ENCODE results near the gene MPO.

The MPO gene

DNA sequence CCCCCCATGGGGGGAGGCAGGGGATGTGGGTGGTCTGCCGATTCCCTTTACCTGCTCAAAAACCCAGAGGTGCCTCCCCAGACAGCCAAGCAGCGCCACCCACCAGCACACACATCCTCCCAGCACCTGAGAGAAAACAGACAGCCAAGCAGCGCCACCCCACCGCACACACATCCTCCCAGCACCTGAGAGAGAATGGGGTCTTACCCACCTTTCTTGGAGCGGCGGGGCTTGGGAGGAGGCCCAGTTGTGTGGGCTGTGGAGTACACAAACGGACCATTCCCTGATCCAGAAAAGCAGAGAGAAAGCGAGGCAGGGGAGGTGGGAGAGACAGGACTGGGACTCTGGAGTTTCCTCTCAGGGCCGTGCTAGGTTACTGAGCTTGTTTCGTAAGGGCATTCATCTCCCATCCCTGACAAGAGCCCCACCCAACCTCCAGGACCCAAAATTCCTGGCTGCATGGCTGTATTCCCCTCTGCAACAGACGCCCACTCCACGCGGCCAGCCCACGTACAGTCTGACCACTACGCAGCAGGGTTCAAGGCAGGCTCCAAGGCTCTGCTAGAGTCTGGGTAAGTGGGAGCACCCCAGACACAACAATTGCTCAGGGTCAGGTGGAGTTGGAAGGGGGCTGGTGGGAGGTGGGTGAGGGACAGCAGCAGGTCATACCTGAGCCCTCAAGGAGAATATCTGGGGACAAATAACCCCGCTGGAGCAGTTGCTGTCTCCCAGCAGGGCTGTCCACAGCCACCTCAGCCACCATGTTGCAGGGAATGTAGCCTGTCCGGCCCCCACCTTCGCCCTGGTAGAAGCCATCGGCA is 25.6 kb upstream of the MPO start:
- no peak for DNase-seq

DNA sequence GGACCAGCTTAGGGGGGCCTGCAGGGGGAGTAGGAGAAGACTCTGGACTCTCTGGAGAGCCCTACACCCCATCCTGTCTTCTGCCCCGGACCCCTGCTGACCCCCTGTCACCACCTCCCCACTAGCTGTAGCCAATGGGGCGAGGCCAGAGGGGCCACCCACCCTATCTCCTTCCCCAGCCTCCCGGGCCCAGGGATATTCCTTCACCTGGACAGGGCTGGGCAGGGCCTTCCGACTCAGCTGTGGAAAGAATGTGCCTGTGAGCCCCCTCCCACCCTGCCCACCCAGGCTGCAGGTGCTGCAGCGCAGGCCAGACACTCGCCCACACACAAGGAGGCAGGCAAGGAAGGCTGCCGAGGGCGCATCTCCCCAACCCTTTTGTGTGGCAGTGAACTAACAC is 24.9 kb upstream of the MPO start:
- no peak for DNase-seq

DNA sequence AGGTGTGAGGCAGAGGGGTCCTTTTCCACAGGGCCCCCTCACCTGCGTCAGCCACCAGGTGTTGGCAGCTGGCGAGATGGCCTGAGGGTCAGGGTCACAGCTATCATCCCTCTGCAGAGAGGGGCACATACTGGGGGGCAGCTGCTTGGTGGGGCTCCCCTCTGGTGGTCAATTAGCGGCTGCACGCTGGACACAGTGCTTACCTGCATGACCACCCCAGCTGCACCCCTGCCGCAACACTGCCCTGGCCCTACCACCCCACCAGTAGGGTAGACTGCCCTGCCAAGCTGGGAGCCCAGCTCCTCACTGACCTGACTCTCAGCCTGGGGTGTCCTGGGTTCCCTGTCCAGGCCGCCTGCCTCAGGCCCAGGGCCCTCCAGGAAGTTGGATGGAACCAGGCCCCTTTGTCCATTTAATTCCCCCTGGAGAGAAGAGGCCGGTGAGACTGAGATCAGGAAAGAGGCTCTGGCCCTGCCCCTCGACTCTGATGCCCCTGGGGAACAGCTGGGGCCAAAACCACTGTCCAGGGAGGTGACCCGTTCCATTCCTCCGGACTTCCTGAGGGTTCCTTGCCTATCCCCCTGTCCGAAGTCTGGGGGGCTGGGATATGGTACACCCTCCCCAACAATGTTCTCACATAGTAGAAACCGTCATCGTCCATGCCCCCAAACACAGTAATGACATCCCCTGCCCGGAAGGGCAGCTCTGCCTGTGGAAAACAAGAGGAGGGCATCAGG is 24.2 kb upstream of the MPO start:
- DNase-seq = no peak

DNA sequence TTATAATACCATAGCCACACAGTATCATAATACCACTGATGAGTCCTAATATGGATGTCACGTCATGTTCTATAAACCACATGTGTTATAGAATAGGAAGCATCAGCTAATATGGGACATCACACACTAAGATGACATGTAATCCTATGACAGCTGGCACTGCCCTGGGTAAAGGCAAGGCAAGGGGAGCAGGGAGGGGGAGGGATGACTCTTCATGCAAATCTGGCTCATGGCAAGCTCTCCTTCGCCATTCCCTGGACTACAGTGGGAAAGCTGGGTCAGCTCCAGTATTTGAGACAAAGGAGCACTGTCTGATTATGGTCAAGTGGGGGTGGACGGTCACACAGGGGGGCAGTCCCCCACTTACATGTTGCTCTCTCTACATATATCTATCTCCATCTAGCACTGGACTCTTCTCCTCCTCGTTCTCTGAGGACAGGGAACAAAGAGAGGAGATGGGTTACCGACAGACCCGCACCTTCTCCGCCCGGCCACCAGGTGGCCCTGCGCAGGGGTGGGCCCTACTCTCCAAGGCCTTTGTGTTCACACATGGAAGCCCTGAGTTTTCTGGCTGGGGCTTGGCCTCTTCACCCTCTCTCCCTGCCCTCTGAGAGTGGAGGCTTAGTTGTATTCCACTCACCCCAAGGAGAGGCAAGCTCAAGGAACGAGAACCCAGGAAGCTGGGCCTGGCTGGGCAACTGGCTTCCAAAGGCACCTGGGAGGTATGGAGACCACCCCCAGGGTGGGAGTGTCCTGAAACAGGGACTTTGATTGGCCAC is 23.4 kb upstream of the MPO start:
- DNase-seq = peak; percentile 64

DNA sequence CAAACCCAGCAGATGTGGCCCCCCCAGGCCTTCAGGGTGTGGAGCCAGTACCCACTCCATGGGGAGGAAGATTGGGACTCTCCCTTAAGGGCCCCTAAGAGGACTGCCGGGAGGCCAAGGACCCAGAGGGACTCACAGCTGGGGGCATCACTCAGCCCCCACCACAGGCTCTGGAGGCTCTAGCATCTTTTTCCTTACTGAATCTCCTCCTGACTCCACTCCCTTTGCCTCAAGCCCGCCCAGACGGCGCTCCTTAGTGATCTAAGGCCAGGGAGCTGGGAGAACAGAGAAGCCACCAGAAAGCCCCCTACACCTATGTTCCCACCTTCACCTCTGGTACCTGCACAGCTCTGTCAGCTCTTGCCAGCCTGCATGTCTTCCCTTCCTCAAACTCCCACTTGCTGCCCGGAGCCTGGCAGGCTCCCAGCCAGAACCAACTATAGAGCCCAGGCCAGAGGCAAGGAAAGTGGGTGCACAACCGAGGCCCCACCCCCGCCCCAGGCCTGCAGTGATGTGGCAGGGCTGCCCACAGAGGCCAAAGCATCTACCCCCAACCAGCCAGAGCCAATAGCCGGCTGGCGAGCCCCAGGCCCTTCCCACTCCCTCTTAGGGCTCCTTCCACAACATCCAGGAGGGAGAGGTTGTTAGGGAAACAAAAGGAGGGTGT is 22.3 kb upstream of the MPO start:
- no peak for DNase-seq

DNA sequence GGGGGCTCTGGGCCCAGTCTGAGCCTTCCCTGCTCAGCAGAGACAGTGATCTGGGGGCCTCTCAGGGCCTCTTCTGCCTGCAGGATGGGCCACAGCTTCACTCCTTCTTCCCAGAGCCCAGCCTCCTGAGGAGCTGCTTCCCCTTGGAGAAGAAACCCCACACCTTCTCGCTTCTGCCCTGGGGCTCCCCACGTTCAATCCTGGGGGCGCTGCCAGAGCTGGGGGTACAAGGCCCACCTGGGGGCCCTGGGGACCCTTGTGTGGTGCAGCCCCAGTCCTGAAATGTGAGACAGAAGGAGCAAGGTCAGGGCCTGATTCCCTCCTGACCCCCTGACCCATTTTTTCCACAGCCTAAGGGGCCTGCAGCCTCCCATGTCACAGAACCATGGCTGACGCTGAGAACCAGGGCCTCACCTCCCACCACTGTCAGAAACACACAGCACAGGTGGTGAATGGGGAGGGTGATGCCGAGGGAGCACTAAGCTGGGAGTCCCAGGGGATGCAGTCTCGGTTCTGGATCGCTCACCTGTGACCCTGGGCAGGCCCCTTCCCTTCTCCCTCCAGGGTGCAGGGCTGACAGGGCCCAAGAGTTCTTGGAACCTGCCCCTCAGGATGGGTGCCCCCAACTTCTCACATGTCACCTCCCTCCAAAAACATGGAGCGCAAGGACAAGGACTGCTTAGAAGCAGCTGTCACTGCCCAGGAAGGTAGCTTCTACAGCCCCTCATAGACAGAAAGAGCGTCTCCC is 21.6 kb upstream of the MPO start:
- DNase-seq = no peak

DNA sequence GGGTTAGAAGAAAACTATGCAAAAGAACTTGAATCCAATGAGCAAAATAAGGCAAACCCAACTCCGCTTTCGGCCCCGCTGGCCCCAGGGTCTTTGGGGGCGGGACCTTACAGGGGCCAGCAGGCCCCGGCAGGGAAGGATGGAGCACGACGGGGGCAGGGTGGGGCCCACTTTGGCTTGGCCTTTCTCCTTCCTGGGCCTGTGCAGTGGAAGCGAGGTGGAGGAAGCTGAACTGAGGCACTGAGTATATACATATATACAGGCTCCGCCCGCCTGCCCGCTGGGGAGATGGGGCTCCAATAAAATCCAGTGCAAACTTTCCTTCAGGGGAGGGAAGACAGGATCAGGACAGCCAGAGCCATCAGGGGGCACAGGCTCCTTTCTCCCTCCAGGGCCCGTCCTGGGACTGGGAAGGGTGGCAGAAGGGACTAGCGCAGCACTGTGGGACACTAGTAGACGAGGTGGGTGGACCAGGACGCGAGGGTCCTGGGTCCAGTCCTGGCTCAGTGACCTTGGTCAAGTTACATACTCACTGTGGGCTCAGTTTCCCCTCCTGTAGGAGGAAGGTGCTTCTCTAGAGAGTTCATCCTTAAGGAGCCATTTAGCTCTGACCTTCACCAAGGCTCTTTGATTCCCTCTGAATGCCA is 20.9 kb upstream of the MPO start:
- DNase-seq = no peak

DNA sequence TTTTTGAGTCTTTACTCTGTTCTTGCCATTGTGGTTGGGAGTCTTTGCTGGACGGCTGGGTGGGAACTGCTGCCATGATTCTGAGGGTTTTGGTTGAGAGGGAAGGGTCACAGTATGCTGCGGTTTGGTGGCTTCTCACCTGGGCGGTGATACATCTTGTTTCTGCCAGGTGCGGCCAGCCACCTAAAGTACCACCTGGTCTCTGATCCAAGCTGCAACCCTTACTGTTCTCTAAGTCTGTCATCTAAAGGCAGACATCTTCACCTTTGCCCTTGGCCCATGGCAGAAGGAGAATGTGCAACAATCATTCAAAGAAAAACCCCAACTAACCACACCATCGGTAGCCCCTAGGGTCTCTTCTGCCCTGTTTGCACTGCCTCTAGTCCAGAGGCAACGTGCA is 19.6 kb upstream of the MPO start:
- no peak for DNase-seq

DNA sequence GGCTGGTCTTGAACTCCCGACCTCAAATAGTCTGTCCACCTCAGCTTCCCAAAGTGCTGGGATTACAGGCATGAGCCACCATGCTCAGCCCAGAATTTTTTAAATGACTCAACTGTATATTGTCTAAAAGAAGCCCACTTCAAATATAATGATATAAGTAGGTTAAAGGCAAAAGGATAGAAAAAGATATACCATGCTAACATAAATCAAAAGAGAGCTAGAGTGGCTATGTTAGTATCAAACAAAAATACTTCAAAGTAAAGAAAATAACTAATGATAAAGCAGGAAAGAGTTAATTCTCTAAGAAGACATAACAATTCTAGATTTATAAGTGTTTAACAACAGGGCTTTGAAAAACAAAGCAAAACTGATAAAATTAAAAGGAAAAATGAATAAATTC is 13.3 kb upstream of the MPO start:
- no peak for DNase-seq

DNA sequence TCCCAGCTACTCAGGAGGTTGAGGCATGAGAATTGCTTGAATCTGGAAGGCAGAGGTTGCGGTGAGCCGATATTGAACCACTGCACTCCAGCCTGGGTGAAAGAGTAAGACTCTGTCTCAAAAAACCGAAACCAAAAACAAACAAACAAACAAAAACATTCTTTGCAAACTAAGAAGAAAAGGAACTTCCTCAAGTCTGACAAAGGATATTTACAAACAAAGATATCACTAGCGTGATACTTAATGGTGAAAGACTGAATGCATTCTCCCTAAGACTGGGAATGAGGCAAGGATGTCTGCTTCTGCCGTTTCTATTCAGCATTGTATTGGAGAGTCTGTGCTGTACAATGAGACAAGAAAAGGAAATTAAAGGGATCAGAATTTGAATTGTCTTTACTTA is 10.5 kb upstream of the MPO start:
- DNase-seq = no peak

DNA sequence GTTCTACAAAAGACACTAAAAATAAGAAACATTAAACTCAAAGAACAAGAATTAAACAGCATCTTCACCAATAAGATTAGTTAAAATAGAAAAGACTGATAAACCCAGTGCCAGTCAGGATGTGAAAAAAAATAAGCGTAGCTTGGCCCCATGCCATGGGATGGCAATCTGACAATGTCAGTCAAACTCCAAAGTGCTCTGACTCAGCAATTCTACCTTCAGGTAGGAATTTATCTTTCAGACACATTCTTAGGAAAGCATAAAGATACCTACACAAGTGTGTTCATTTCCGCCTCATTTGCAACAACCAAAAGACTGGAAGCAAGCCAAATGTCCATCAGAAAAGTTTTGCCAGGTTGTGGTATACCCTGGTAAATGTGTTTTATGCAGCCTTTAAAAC is 9.1 kb upstream of the MPO start:
- no peak for DNase-seq

DNA sequence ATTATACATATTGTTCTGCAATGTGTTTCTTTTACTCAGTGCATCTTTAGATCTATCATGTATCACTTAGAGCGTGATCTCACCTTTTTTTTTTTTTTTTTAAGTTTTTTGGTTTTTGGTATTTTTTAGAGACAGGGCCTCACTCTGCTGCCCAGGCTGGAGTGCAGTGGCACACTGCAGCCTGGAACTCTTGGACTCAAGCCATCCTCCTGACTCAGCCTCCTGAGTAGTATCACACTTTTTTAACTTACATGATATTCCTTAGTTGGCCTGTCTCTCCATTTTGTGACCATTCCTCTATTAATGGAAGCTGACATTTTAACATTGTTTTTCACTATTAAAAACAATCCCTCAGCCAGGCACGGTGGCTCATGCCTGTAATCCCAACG is 4.7 kb upstream of the MPO start:
- DNase-seq = no peak

DNA sequence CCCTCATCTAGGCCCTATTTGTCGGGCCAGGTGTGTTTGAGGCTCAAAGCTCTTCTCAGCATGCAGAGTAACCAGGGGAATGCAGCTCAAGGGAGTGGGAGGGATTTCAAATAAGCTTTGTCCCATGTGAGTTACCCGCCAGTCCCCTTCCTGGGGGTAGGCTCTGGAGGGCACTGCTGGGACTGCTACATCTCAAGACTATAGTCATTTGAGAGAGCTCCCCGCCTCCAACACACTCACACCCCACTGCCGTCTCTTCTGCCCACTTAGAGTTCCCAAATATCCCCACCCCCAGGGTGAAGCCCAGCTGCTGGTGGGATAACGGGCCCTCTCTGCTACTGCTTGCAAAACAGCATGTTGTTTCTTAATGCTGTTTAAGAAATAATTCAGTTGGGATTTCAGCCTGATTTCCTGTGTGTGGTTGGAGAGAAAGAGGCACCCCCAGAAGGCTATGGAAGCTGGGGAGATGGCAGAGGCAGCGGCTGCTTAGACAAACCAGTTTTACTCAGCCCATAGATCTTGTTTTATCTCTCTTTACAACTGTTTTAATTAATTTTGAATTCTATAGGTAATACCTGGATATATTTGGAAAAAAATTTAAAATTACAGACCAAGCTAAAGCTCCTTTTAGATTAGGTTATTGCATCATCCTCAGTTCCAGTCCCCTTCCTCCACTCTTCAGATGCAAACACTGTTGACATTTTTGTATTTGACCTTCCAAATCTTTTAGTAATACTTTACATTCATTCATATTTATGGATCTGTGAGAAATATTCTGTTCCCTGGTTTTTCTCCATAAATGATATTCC is 4.1 kb upstream of the MPO start:
- DNase-seq = no peak

DNA sequence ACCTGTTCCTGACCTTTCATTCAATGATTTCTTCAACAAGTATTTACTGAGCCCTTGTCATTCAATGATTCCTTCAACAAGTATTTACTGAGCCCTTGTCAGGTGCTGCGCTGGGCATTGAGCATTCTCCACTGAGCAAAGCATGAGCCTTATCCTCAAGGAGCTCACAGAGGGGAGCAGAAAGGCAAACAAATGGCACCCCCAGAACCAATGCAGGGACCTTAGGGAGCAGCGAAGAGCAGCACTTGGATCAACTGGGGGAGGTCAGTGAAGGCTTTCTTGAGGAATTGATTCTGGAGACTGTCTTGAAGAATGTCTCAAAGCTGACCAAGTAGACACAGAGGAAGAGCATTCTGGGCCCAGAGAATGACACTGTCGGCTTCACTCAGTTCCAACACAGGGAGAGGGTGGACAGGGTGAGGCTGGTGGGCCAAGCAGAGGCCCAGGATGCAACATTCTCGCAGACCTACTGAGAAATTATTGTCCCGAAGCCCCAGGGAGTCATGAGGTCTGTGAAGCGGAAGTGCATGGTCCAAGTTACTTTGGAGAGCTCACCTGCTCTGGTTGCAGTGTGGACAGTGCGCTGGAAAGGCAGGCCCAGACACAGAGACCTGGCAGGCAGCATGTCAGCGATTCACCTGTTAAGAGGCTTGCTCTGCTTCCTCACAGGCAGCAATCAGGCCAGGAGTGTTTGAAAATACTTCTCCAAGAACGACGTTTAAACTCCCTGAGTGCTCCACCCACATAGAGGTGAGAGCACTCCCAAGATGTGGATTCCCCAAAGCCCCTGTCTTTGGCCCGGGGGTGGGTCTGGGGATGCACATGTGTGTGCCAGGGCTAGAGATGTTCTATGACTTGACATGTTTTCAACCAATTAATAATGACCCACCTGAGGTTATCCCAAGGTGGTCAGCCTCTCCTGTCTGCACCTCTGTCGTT is 3.2 kb upstream of the MPO start:
- no peak for DNase-seq

DNA sequence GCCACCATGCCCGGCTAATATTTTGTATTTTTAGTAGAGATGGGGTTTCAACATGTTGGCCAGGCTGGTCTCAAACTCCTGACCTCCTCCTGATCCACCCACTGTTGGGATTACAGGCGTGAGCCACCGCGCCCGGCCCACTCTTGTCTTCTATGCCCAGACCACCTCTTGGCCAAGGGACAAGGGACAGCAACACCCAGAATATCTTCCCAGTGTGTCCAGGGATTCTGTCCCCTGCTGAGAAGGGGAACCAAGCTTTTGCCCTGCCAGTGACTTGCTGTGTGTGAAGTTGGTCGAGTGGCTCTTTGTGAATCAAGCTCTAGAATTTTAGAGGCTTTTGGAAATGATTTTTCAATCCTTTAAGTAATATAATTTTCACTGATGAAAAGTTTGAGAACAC is 1.7 kb upstream of the MPO start:
- DNase-seq = no peak

DNA sequence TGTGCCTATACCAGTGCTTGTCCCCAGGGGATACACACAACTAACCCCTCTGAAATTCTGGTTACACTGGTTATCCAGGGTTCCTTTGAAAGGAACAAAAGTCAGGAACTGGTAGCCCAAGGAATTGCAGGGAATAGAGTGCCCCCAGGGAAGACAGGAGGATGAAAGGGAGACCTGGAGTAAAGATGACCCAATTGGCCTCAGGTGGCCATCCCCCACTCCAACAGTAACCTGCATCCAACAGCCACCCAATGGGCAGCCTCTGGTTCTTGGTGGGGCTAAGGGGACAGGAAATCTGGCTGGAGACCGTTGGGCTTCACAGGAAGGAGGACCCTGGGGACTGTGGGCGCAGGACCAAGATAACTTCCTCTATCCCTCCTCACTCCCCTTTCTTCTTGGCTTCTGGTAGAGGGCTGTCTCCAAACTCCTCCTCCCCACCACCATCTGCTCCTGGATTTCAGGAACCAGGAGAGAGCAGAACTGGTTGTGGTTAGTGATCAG is 826 bp upstream of the MPO start:
- DNase-seq = no peak

DNA sequence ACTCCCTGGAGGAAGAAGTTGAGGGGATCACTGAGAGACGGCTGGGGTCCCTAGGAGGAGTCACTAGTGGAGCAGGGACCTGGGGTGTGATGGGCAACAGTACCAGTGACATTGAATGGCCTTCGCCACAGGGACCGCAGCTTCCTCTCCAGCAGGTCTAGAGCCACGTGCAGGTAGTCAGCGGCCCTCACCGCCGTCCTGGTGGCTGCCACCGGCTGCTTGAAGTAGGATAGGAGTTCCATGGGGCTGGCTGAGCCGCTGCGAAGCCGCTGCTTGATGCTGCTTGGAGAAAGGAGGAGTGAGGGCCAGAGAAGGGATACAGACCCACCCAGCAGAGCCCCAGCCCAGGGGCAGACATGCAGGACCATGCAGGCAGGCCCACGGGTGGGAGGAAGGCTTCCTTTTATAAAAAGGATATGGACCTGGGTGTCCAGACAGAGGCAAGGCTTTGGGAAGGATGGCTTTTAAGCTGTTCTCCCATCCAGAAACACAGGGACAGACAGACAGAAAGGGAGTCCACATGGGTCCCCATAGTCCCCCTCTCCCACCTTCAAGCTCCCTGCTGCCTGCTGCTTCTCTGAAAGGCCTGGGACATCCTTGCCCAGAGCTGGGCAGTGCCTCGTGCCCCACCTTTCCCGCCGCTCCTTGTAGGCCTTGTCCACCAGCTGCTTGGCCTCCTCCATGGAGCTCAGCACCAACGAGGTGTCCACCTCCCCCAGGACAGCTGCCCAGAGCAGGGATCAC is 827 bp downstream of the MPO start:
- no peak for DNase-seq

DNA sequence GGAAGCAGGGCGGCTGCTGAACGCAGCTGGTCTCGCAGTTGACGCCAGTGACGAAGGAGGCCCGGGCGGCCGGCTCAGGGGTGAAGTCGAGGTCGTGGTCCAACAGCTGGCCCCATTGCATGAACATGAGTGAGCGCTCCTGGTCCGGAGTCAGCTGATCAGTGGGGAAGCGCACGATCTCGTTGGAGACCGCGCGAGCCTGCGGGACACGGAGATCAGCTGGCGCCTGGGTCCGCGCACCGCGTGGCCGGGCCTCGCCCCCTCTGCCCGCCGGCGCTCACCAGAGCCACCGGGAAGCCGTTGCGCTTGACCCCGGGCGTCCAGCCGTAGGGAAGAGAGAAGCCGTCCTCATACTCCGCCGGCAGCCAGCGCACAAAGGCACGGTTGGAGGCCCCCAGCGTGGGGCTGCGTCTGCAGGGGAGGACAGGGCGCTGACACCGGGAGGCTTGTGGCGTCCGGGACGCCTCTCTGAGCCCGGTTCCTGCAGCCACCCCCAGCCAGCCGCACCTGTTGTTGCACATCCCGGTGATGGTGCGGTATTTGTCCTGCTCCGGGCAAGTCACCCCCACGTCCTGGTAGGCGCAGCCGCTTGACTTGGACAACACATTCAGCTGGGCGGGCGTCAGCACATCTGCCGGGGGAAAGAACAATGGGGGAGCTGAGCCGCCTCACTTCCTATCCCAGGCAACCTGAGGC is 1.6 kb downstream of the MPO start:
- DNase-seq = no peak

All from activated naive CD4-positive, alpha-beta T cell treated with Interleukin-2 at 50 U/mL for 16 hours (primary cell).